K562 (cell line): ENCODE data around the gene ZFP2. TPM values are rescaled to one million over a fixed set of nuclear protein-coding genes. Genes with fewer than 3 reads are reported as not detected.

Experiments used
- COPS2 ChIP-seq: fragments of 450-650 bp; conservative IDR thresholded peaks from 2 replicates; pipeline ENCODE4 v1.6.1; 2016; ENCODE audit warnings: mild to moderate bottlenecking, moderate library complexity
- CTCFL ChIP-seq: IDR thresholded peaks from 2 replicates; pipeline ENCODE4 v1.6.1; 2011; ENCODE audit warnings: borderline replicate concordance, low read depth, mild to moderate bottlenecking, moderate library complexity, low read length; ENCODE audit not compliant: insufficient read depth, poor library complexity, severe bottlenecking
- DMBX1 ChIP-seq: fragments of 250-450 bp; sonication (Bioruptor Pico); IDR thresholded peaks from 2 replicates; pipeline ENCODE4 v1.8.0; 2022; ENCODE audit warnings: inconsistent platforms, mild to moderate bottlenecking, moderate library complexity, borderline replicate concordance
- EP300 ChIP-seq: IDR thresholded peaks from 2 replicates; pipeline ENCODE4 v1.6.1; 2012; ENCODE audit warnings: low read length, improper control_type of control experiment
- ETS2 ChIP-seq: IDR thresholded peaks from 2 replicates; pipeline ENCODE4 v1.6.1; 2016; ENCODE audit warnings: borderline replicate concordance, missing genetic modification characterization, mild to moderate bottlenecking, moderate library complexity, missing compliant biosample characterization; ENCODE audit not compliant: poor library complexity, severe bottlenecking
- JUN ChIP-seq, 2 experiments: sonication (generic) in 1 of 2; formaldehyde crosslinking in 1 of 2; IDR thresholded peaks; 2 replicates each; pipeline versions ENCODE4 v1.6.1 to v1.8.0; 2012 to 2022; ENCODE audit warnings: borderline replicate concordance in 2 of 2, mild to moderate bottlenecking in 2 of 2, improper control_type of control experiment in 1 of 2, low read depth in 1 of 2, low read length in 1 of 2, missing genetic modification reagents in 1 of 2
- MAFG ChIP-seq: fragments of 450-650 bp; conservative IDR thresholded peaks from 2 replicates; pipeline ENCODE4 v1.6.1; 2016; ENCODE audit warnings: missing genetic modification characterization, missing compliant biosample characterization
- MEF2D ChIP-seq: conservative IDR thresholded peaks from 2 replicates; pipeline ENCODE4 v1.6.1; 2016; ENCODE audit warnings: low read depth, missing genetic modification characterization, missing compliant biosample characterization
- MEIS2 ChIP-seq: fragments of 450-650 bp; IDR thresholded peaks from 2 replicates; pipeline ENCODE4 v1.6.1; 2014; ENCODE audit warnings: mild to moderate bottlenecking; ENCODE audit not compliant: partially characterized antibody
- MXI1 ChIP-seq: IDR thresholded peaks from 2 replicates; pipeline ENCODE4 v1.6.1; 2011; ENCODE audit warnings: low read depth, mild to moderate bottlenecking, improper control_type of control experiment, low read length
- NR3C1 ChIP-seq: sonication (generic); formaldehyde crosslinking; IDR thresholded peaks from 2 replicates; pipeline ENCODE4 v1.8.1; 2022; ENCODE audit warnings: missing genetic modification reagents
- RBM17 ChIP-seq: fragments of 200-400 bp; formaldehyde crosslinking; IDR thresholded peaks from 2 replicates; pipeline ENCODE4 v1.6.1; 2017; ENCODE audit warnings: low read depth, mild to moderate bottlenecking, low read length, borderline replicate concordance
- SPI1 ChIP-seq: IDR thresholded peaks from 2 replicates; pipeline ENCODE4 v1.6.1; 2011; ENCODE audit warnings: low read depth, low read length, control low read depth, borderline replicate concordance
- TCF3 ChIP-seq: sonication (generic); formaldehyde crosslinking; IDR thresholded peaks from 2 replicates; pipeline ENCODE4 v1.4.0; 2020; ENCODE audit warnings: mild to moderate bottlenecking, missing genetic modification reagents
- VEZF1 ChIP-seq: fragments of 200-800 bp; sonication (Bioruptor generic); IDR thresholded peaks from 2 replicates; pipeline ENCODE4 v1.6.1; 2017; ENCODE audit warnings: missing genetic modification characterization, missing compliant biosample characterization
- ZFP1 ChIP-seq: fragments of 450-650 bp; formaldehyde crosslinking; IDR thresholded peaks from 2 replicates; pipeline ENCODE4 v1.4.0; 2020; ENCODE audit warnings: mild to moderate bottlenecking, mixed read lengths
- ZFP36 ChIP-seq: fragments of 150-350 bp; IDR thresholded peaks from 2 replicates; pipeline ENCODE4 v1.6.1; 2018; ENCODE audit warnings: low read length, low read depth; ENCODE audit not compliant: partially characterized antibody
- ZNF444 ChIP-seq: fragments of 250-450 bp; sonication (Bioruptor Pico); IDR thresholded peaks from 2 replicates; pipeline ENCODE4 v1.4.0; 2020; ENCODE audit warnings: mild to moderate bottlenecking, moderate library complexity
- ZNF655 ChIP-seq: fragments of 250-450 bp; sonication (Bioruptor Pico); IDR thresholded peaks from 2 replicates; pipeline ENCODE4 v1.5.0; 2021
- ZNF76 ChIP-seq: fragments of 250-450 bp; sonication (Bioruptor Pico); IDR thresholded peaks from 2 replicates; pipeline ENCODE4 v1.4.0; 2020; ENCODE audit warnings: mild to moderate bottlenecking, moderate library complexity, borderline replicate concordance
- polyA plus RNA-seq, 8 experiments: library from polyadenylated mRNA; depleted of rRNA in 4 of 8; stranded (reverse) in 5 of 8; unstranded in 3 of 8; fragments of >200 nt; fragmentation: Nextera tagmentation in 2 of 8; fragmentation: Illumina TruSeq in 1 of 8; extraction: Ambion mirVana in 2 of 8; extraction: Trizol in 1 of 8; gene quantifications; 2 replicates each; pipeline versions ENCODE4 v1.2.1 to v1.2.3, GENCODE V29; 2011 to 2014; ENCODE audit warnings: inconsistent platforms in 1 of 8, missing spikeins in 1 of 8
- total RNA-seq, 7 experiments: library from RNA; depleted of rRNA in 6 of 7; stranded (reverse); fragments of >200 nt in 6 of 7; fragmentation: Illumina TruSeq in 2 of 7; extraction: Trizol in 2 of 7; gene quantifications; 2 replicates each; pipeline versions ENCODE4 v1.2.1 to v1.2.3, GENCODE V29; 2011 to 2021; ENCODE audit warnings: low replicate concordance in 1 of 7
- TF ChIP-seq, protein P1 (sequence below): fragments of 450-650 bp; formaldehyde crosslinking; IDR thresholded peaks from 2 replicates; pipeline ENCODE4 v1.4.0; 2020; ENCODE audit warnings: mild to moderate bottlenecking

ZFP2 gene
- total and polyA plus RNA-seq, 9 of the 15 experiments (the other 6 are each of a cell fraction or from before 2014, with no cell fraction given) = 0.07 to 0.13 TPM; not detected in 7

DNA sequence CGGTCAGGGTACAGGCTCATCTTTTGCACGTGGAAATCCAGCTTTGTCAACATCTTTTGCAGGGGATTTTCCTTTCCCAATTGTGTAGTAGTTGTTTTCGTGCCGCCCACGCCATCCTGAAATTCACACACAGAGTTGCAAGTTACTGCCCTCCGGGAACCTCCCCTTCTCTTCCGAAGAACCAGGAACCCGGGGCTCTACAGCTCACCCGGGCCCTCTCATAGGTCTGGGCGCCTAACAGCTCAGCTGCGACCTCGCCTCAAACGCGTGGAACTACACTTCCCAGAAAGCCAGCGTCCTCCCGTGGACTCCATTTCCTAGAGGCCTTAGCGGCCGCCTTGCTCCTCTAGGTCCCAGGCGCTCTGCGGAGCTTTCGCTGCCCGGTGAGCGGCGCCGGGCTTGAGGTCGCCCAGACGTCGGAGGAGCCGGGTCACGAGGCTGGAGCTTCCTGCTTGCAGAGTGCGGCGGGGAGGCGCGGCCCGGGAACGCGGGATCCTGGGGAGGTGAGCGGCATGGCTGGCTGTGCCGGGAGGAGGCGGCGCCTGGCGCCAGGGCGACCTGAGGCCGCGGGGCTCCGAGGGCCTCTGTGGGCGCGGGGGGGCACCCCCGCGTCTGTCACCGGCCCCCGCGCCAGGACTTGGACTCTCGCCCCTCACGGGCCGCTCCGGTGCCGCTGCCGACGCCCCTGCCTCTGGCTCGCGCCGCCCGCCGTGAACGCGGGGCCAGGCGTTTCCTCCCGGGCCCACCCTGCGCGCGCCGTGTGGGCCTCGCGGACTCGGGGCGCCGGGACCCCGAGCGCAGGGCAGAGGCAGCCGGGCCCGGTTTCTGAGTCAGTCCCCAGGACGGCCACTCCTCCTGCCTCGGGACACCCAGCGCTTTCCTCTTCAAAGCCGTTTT lies 35.8 kb upstream of the ZFP2 start, which contains the start of gene ZNF354B (continued):
- TF ChIP-seq JUN (IDR thresholded peaks at IDR 0.05; ENCODE audit: borderline replicate concordance, low read depth, low read length) (peak; percentile 9; the same call in 1 of the 2 replicates), JUN (CRISPR knock-in tag; IDR thresholded peaks at IDR 0.05; ENCODE audit: borderline replicate concordance) (no peak), MXI1 (no peak), ZNF444 (CRISPR knock-in tag) (no peak), ZFP36 (peak; percentile 32), COPS2 (no peak), ETS2 (no peak), NR3C1 (CRISPR knock-in tag) (no peak), DMBX1 (CRISPR knock-in tag) (no peak), MEIS2 (no peak), ZNF655 (CRISPR knock-in tag) (no peak), SPI1 (no peak), MEF2D (tag) (no peak), ZFP1 (CRISPR knock-in tag) (no peak), EP300 (no peak), MAFG (tag) (no peak), TCF3 (CRISPR knock-in tag) (peak; percentile 21; the same call in 1 of the 2 replicates), ZNF76 (CRISPR knock-in tag) (peak; percentile 78; the same call in 1 of the 2 replicates), VEZF1 (peak; percentile 92), RBM17 (no peak), CTCFL (peak; percentile 51)
- TF ChIP-seq, protein P1, sequence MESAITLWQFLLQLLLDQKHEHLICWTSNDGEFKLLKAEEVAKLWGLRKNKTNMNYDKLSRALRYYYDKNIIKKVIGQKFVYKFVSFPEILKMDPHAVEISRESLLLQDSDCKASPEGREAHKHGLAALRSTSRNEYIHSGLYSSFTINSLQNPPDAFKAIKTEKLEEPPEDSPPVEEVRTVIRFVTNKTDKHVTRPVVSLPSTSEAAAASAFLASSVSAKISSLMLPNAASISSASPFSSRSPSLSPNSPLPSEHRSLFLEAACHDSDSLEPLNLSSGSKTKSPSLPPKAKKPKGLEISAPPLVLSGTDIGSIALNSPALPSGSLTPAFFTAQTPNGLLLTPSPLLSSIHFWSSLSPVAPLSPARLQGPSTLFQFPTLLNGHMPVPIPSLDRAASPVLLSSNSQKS (CRISPR knock-in tag) = no peak
